C4-2B (cell line): ENCODE measurements around the gene GLS.

Source experiments
- H3K27ac ChIP-seq: fragments of 450-650 bp; 2 replicates; pipeline ENCODE4 v1.5.1; 2017
- ZFX ChIP-seq: fragments of 450-650 bp; IDR thresholded peaks from 2 replicates; pipeline ENCODE4 v1.6.1; 2017
- TF ChIP-seq, protein P1 (sequence below): fragments of 450-650 bp; conservative IDR thresholded peaks from 2 replicates; pipeline ENCODE4 v1.5.1; 2017; ENCODE audit warnings: mild to moderate bottlenecking

GLS gene

DNA sequence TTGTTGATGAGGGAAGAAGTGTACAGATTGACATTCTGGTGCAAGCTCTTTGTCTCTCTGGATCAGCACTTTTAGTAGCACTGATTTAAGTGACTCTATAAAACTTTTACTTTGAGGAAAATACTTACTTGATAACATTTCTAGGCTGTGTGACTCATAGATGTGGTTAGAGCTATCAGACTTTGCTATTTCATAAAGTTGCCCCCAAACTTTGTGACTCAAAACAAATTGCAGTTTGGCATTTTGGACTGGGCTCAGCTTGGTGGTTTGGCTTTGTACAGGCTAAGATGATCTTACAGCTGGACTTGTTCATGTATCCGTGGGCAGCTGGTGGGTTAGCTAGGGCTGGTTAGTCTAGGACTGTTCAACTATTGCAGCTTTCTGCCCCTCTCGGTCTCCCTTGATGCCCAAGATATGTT is 42.1 kb upstream of the GLS start:
- H3K27ac ChIP-seq = no peak overlapping the region
- TF ChIP-seq, protein P1, sequence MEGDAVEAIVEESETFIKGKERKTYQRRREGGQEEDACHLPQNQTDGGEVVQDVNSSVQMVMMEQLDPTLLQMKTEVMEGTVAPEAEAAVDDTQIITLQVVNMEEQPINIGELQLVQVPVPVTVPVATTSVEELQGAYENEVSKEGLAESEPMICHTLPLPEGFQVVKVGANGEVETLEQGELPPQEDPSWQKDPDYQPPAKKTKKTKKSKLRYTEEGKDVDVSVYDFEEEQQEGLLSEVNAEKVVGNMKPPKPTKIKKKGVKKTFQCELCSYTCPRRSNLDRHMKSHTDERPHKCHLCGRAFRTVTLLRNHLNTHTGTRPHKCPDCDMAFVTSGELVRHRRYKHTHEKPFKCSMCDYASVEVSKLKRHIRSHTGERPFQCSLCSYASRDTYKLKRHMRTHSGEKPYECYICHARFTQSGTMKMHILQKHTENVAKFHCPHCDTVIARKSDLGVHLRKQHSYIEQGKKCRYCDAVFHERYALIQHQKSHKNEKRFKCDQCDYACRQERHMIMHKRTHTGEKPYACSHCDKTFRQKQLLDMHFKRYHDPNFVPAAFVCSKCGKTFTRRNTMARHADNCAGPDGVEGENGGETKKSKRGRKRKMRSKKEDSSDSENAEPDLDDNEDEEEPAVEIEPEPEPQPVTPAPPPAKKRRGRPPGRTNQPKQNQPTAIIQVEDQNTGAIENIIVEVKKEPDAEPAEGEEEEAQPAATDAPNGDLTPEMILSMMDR = no peak
- no peak for TF ChIP-seq ZFX

DNA sequence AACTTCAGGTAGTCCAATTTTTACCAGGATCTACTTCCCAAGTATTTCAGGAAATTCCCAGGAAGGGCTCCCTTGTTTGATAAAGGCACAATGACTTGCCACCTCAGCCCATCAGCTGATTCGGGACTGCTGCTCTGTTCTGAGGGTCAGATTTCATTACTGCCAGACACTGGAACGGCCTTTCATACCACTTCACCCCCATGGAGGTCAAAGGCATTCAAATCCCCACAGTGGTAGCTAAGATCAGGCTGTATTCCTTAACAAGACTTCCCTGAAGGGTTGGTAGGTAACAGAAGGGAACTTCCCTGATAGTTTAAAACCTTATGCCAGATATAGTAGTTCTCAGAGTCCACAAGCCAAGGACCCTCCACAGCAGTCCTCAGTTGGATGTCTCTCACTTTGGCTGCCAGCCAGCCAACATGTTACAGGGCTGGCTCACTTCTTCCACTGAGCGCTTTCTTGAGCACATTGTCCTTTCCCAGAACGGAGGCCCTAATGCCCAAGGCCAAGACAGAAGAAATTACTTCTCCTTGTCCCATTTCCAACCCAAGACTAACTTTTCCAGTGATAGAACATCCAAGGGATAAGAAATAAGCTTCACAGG is 40.0 kb upstream of the GLS start:
- no peak for TF ChIP-seq ZFX
- TF ChIP-seq, protein P1 = no peak
- H3K27ac ChIP-seq = no peak overlapping the region

DNA sequence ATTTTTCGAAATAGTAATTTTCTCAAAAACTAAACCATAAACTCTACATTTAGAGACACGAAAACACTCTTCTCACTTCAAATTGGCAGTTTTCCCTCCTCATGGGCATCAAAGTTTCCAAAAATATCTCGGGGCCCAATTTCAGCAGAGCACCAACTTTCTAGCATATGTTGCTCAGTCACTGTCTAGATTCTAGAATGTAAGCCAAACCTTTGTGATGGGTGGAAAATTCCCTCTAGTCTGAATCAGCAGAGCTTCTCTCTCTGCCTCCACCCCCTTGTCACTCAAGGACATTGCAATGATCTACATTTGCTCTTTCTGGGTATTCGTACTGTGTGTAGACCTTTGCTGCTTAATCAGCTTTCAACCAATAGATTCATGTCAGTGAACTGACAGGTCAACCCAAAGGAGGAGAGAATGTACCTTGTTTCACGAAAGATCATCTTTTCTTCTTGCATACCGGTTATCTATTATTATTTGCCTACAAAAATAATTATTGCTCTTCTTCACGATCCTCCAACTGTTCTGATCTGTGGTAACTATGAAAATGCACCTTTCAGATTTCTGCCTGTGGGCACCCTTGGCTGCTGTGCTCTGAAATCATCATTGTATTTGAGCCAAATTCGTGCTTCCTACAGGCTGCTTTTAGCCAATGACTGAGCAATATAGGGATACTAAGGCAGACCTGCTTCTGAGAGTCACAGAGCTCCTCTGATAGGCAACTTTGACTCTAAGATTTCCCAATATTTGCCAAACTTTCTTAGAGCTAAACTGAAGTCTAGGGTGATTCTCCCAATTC is 38.7 kb upstream of the GLS start:
- TF ChIP-seq ZFX = no peak
- TF ChIP-seq, protein P1 = no peak

DNA sequence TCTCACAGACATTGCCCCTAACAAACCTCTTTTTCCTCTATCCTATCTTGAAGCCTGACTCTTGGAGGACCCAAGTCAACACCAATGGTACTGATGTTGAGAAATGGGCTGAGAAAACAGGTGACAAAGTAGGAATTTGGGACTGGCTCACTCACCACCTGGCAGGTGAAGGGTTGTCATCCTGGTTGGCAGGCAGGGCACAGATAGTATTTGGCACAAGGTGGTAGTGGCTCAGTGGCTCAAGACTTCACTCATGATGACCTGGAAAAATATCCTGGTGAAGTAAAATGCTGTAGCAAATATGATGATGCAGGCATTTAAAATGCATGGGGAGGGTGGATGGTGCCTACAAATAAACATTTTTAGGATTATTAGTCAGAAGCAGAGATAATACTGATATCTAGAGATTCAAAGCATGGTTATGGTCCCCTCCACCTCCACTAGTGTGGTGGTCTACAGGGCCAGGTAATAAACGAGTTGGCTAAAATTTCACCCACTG is 38.0 kb upstream of the GLS start:
- no peak overlapping the region for H3K27ac ChIP-seq
- TF ChIP-seq ZFX = no peak
- TF ChIP-seq, protein P1 = no peak

More for the DNA sequence above, 38.7 kb upstream of the GLS start:
- no peak overlapping the region for H3K27ac ChIP-seq

DNA sequence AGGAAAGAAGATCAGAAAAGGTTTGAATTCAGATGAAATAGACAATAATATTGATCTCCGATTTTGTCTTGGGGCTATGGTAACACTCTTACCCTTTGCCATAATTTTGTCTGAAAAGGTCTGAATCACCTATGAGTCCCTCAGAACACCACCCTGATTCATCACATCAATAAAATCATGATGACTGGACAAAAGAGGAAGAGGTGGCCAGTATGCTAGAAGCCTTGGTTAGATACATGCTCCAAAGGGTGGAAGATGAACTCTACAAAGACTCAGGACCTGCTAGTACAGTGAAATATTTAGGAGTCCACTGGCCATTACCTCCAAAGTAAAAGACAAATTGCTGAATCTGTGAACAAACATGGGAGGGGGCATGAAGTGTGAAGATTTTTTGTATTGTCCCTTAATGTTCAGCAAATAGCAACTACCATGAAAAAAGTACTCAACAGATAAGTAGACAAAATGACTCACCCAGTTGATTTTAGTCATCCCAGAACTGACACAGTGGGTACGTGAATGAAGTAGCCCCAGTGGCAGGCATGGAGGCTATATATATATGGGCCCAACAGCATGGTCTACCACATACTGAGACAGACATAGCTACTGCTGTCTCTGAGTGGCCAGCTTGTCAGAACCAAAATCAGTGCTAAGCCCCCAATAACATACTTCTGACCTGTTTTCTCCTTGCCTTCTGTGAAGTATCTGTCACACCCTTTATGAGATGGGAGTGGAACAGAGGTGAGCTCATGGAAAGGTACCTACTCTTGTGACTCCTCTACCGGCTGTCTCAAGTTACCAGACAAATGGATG is 36.5 kb upstream of the GLS start:
- H3K27ac ChIP-seq = no peak overlapping the region
- no peak for TF ChIP-seq ZFX
- TF ChIP-seq, protein P1 = no peak

DNA sequence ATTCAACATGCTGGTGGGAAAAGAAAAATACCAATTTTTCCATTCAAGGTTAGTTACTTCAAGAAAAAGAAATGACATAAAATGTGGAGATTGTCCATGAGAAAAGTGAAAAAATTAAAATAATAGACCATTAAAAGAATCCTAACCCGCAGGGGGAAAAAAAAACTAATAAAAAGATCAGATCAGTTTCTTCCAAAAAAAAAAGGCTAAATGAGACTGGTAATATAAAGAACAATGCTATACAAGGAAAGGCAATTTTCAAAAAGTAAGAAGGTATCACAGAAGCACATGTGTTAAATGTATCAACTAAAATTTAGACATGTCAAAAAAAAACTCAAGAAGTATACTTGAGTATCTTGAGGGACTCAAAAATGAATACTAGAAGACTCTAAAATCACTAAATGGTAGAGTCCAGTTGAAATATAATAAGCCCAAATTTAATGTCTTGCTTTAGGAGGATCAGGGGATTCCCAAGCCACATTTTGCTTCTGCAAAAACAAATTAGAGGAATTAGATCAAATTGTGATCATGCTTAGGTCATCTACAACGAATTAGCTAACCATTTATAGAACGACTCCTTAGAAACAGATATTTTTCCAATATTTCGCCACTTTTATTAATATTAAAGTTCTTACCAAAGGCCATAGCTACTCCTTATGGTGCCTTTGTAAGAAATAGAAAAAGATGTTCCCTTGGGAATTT is 35.8 kb upstream of the GLS start:
- TF ChIP-seq, protein P1 = no peak
- no peak for TF ChIP-seq ZFX
- H3K27ac ChIP-seq = no peak overlapping the region
